HG02678 (cell line): ENCODE results near the gene GPR42.
"Not testable (repeated sequence)": the region's sequence is repeated elsewhere in the genome, so short reads cannot be mapped to it uniquely, and the experiment has no call there.

Source experiments
- ATAC-seq: cut with Tn5 transposase; IDR thresholded peaks from one replicate; pipeline ENCODE4 v1.9.1; 2021; ENCODE audit warnings: mild to moderate bottlenecking, moderate library complexity; ENCODE audit not compliant: unreplicated experiment

Gene GPR42

DNA sequence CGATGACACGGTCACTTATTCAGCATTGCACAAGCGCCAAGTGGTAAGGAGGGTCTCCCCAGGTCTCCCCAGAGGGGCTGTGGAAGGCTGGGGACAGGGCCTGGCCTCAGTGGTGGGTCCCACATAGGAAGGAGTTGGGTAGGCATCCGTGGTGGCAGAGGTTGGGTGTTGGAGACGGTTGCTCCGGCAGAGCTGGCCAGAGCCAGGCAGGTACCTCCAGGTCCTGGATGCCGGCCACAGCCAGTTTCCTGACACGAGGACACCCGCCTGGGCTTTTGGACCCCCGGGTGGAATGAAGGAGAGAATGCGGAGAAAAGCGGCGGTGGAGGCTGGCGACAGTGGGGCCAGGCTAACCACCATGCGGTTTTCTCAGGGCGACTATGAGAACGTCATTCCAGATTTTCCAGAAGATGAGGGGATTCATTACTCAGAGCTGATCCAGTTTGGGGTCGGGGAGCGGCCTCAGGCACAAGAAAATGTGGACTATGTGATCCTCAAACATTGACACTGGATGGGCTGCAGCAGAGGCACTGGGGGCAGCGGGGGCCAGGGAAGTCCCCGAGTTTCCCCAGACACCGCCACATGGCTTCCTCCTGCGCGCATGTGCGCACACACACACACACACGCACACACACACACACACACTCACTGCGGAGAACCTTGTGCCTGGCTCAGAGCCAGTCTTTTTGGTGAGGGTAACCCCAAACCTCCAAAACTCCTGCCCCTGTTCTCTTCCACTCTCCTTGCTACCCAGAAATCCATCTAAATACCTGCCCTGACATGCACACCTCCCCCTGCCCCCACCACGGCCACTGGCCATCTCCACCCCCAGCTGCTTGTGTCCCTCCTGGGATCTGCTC lies 24.4 kb upstream of the GPR42 start:
- ATAC-seq = peak; percentile 37

DNA sequence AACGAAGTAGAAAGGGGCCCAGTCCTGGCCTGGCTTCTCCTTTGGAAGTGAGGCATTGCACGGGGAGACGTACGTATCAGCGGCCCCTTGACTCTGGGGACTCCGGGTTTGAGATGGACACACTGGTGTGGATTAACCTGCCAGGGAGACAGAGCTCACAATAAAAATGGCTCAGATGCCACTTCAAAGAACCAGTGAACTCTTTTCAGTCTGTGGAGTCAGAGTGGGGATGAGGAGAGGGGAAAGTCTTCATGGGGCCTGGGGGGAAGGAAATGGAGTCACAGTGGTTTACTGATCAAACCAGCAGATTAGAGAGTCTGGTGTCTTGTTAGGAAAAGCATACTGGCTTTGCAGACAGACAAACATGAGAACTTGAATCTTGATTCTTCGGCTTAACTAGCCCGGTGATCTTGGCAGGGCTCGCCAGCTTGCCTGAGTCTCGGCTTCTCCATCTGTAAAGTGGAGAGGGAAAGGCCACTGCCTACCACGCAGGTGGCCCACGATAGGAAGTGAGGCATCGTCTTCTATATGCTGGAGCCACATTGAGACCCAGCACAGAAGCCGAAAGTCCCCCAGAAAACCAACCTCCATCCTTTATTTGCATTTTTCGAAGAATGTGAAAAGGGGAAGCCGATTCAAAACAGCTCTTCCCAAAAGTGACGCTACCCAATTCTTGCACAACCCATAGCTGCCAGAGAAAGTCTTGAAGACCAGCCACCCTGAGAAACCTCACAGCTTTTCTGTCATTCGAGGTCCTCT lies 23.5 kb upstream of the GPR42 start, which contains the start of gene FFAR1:
FFAR1 (plus strand) TSS at position 732 of the 759 bp plus-strand sequence. CDS start 3,650 bp downstream, outside the sequence.
- peak; percentile 66 for ATAC-seq

DNA sequence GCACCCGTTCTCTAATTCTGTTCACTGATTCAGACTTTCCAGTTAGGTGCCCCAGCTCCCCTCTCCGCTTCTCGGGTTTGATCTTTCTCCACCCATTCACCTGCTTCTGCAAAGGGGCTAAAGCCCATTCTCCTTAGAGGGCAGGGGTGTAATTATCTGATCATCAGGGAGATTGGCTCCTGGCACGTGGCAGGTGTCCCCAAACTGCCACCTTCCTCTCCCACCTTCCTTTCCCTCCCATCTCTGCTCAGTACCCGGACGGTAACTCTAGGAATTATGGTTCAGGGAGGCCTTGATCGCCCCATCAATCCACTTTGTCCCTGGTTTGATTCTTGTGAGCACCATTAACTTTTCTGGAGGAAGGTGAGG lies 23.0 kb upstream of the GPR42 start:
- no peak for ATAC-seq

DNA sequence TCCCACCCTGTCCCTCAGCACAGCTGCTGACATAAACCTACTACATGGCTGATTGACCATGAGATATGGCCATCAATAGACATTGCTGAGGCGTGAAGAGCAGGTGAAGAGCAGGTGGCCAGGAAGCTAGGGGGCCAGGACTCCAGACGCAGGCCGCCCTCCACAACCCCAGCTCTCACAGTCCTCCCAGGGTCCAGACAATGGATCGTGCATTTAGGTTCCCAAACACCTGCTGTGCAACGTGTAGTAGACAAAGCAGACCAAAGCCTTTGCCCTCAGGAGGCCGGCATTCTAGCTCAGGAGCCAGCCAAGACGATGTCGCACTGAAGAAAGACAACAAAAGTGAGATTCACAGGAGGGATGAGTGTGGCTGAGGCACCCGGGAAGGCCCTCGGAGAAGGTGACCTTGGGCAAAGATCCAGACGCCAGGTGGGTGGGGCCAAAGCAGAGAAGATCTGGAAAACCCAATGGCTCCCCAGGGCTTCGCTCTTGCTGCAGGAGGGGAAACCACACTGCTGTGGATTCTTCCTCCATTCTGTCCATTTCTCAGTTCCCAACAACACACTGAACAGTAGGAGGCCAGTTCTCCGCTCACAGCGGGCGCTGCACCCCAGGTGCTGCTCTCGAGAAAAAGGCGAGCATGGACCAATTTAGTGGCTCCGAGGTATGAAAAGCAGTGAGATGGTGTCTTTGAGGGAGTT lies 21.8 kb upstream of the GPR42 start:
- ATAC-seq = no peak

DNA sequence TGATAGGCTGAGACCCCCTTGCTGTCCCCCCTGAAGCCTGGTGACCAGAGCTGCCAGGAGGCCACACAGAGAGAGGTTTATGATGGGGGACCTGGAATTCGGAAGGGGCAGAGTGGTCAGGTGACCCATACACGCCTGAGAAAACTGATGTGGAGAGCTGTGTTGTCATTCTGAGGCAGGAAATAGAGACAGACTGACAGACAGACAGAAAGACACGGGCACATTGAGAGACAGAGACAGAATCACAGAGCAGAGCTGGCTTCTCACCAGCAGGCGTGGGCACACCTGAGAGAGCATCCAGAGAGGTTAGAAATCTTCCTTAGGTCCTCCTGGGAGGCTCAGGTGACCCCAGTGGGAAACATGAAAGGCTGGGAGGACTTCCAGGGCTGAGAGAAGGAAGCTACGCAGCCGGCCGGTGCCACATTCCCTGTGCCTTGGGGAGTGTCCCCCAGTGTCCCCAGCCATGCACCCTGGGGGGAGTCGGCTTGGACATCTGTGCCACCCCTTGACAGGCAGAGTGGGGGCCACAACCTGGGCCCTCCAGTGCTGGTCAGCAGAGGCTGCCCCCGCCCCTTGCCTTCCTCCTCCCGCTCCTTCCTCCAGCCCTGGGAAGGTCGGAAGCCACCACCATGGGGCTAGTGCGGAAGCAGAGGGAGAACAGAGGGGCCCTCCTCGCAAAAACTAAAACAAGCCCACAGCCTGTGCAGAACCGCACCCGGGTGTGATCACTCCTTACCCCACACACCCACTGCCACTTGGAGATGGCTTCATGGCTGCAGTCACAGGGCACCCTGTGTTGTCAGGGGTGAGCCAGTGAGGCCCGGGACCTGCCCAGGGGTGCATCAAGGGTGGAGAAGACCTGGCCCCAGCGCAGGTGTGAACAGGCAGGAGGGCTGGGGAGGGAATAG lies 21.0 kb upstream of the GPR42 start:
- ATAC-seq = no peak

DNA sequence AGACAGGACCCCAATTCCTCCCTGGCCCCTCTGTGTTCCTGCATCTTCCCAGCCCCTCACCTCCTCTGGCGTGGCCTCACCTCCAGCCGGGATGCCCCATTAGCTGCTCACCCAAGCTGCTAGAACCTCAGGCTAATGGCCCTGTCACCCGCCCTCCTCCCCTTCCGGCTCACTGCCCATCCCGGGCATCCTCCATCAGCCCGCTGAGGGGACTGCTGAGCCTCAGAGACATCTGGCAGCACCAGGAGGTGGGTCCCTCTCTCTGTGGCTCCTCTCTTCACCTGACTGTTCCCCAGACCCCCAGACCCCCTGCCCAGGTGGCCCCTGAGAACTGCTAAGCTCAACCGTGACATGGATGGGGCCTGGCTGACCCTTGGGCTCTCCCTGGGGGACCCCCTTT lies 20.3 kb upstream of the GPR42 start:
- ATAC-seq = no peak

DNA sequence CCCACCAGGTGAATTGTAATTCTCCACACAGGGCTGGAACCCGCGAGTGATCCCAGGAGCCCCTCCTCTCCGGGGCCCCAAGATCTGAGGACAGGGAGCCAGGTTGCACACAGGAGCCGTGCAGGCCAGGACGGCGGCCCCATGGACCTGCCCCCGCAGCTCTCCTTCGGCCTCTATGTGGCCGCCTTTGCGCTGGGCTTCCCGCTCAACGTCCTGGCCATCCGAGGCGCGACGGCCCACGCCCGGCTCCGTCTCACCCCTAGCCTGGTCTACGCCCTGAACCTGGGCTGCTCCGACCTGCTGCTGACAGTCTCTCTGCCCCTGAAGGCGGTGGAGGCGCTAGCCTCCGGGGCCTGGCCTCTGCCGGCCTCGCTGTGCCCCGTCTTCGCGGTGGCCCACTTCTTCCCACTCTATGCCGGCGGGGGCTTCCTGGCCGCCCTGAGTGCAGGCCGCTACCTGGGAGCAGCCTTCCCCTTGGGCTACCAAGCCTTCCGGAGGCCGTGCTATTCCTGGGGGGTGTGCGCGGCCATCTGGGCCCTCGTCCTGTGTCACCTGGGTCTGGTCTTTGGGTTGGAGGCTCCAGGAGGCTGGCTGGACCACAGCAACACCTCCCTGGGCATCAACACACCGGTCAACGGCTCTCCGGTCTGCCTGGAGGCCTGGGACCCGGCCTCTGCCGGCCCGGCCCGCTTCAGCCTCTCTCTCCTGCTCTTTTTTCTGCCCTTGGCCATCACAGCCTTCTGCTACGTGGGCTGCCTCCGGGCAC lies 19.3 kb upstream of the GPR42 start:
- ATAC-seq = no peak

DNA sequence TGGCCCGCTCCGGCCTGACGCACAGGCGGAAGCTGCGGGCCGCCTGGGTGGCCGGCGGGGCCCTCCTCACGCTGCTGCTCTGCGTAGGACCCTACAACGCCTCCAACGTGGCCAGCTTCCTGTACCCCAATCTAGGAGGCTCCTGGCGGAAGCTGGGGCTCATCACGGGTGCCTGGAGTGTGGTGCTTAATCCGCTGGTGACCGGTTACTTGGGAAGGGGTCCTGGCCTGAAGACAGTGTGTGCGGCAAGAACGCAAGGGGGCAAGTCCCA lies 18.8 kb upstream of the GPR42 start:
- no peak for ATAC-seq

DNA sequence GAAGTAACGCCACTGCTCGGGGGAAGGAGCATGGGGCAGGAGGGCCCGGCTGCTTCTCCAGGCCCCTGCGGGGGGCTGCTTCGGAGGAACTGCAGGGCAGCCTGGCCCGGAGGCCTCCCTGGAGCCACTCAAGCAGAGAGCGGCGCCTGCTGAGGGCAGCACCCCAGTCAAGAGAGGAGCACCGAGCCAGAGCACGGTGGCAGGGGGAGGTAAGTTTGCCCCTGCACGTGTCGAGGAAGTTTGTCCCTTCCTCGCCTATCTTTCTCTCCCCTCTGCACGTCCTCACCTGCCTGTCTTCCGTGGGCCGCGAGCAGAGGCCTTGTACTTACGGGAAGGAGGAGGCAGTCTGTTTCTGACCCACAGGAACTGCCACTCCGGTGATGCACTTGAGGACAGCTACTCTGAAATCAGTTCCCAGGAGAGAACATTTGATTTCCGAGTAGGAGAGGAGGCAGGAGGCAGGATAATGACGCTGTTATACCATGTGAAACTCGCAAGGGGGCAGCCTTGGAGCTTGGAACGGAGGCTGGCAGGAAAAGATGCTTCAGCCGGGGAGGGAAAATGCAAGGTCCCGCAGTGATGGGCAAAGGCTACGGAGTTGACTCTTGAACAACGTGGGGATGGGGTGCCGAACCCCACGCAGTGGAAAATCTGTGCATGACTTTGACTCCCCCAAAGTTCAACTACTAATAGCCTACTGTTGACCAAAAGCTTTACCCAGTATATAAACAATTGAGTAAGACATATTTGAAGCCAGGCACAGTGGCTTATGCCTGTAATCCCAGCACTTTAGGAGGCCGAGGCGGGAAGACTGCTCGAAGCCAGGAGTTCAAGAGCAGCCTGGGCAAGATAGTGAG lies 18.2 kb upstream of the GPR42 start:
- ATAC-seq = peak; percentile 59

DNA sequence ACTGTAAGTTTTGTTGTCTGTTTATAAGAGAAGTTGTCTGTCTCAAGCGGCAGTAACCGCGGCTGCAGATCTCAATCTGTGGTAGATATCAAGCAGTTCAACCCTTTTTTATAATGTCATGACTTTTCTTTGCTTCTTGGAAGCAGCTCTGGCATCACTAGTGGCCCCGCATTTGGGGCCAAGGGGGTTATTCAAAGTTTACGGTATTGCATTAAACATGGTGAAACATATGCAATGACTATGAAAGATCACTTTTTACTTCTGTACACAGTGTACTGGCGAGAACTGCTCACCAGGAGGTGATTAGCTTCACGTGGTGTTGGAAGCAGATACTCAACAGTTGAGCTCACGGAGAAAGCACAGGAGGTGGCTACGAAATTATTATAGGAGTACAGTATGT lies 17.2 kb upstream of the GPR42 start:
- ATAC-seq = no peak

DNA sequence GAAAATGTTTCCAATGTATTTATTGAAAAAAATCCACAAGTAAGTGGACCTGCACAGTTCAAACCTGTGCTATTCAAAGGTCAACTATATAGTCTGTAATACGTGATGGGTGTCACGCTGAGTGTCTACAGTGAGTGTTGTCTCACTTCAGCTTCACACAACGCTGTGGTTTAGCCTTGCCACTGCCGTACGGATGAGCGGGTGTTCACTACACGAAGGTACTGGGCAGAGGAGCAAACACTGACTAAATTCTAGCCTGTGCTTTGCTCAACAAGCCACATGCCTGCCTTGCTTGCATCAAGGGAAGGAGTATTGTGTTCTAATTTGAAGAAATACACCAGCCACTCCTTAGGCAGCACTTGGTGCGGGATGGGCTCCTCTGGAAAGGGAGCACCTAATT lies 16.0 kb upstream of the GPR42 start:
- no peak for ATAC-seq

DNA sequence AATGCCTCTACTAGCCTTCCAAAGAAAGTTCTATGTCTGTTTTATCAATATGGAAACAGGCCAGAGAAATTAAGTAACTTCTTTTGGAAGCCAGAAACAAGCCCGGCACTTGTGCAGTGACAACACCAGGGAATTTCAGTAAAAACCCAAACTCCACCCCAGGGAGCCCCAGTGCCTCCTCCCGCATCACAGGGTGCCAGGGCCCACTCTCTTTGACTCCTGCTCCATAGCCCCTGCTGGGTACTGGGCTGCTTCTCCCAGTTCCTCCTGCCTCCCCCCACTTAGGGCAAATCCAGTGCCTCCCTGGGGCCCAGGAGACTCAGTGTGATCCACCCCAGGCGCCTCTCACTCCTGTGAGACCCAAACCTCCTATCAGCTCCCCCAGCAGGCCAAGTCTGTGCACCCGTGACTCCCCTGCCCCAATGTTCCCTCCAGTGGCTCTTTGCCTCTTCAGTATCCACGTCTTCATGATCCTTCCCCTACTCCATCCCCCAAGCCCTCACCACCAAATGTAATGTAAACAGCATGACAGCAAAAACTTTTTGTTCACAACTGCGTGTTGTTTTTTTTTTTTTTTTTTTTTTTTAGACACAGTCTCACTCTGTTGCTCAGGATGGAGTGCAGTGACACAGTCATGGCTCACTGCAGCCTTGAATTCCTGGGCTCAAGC lies 14.9 kb upstream of the GPR42 start:
- ATAC-seq = no peak

DNA sequence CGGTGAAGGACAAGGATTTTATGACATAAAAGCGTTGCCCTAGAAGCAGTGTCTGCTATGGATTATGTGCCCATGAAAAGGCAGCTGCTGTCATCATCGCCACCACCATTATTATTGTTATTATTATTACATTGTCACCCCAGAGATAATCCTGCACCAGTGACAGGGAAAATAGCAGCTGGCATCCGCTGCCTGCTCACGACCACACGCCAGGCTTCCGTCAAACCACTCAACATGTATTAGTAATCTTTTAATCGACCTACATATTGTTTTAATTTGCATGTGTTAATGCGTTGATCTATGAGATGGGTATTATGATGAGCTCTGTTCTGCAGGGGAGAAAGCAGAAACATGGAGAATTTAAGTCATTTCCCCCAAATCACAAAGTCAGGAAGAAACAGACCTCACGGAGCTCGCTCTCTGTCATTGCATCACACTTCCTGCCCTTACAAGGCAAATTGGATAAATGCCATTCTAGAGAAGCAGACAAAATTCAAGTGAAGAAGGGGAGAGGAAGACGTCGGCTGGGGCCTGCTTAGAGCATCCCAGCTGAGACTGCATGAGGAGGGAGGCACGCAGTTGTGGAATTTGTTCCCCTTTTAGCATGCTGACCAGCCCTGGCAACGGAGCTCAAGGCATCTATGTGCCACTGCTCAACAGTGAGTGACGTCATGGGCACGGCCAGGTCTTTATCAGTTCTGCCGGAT lies 12.8 kb upstream of the GPR42 start, which contains the start of gene FFAR3:
FFAR3 (plus strand) TSS at position 594 of the 707 bp plus-strand sequence. CDS start 431 bp downstream, outside the sequence.
- ATAC-seq = no peak

DNA sequence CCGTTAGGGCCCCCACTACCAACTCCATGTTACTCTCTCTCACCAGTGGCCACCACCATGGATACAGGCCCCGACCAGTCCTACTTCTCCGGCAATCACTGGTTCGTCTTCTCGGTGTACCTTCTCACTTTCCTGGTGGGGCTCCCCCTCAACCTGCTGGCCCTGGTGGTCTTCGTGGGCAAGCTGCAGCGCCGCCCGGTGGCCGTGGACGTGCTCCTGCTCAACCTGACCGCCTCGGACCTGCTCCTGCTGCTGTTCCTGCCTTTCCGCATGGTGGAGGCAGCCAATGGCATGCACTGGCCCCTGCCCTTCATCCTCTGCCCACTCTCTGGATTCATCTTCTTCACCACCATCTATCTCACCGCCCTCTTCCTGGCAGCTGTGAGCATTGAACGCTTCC lies 12.0 kb upstream of the GPR42 start:
- ATAC-seq = not testable (repeated sequence)

DNA sequence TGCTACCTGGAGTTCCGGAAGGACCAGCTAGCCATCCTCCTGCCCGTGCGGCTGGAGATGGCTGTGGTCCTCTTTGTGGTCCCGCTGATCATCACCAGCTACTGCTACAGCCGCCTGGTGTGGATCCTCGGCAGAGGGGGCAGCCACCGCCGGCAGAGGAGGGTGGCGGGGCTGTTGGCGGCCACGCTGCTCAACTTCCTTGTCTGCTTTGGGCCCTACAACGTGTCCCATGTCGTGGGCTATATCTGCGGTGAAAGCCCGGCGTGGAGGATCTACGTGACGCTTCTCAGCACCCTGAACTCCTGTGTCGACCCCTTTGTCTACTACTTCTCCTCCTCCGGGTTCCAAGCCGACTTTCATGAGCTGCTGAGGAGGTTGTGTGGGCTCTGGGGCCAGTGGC lies 11.5 kb upstream of the GPR42 start:
- ATAC-seq = not testable (repeated sequence)

DNA sequence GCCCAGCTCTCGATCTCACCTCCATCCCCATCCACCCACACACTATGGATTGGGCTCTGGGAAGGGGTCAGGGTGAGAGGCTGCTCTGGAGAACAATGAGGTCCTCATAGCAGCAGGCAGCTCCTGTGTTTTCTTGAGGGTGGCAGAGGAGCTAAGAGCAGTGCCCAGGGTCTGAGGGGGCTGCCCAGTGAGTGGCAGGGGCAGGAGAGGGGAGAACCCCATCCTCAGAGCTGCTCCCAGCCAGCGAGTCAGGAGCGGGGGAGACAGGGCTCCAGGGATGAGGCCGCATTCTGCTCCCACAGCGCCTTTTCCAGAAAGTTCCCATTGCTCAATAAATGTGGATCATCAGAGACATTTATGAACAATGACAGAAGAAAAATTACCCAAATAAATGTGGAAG lies 10.8 kb upstream of the GPR42 start:
- ATAC-seq = not testable (repeated sequence)

DNA sequence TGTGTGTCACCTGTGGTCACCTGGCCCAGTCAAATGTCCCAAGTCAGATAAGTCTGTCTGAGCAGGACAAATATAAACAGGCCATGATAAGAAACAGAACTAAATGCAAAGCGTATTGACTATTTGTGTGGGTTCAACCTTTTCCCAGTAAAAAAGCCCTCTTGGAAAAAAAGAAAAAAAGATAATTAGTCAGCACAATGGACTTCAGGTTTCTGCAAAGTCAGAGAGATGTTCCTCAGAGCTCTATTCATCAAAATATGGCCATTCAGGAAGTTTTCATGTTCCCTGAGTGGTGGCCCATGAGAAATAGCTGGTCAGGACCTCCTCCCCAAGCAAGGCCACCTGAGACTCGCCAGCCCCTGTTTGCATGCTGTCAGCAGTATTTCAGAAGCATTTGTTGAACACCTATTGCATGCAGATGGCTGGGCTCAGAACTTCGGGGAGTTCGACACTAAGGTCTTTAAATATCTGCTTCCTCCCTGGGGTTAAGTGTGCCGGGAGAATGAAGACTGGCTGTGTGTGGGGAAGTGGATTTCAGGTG lies 9.9 kb upstream of the GPR42 start:
- ATAC-seq = no peak
